ENCODE results near the gene TTC28.

TTC28 gene

DNA sequence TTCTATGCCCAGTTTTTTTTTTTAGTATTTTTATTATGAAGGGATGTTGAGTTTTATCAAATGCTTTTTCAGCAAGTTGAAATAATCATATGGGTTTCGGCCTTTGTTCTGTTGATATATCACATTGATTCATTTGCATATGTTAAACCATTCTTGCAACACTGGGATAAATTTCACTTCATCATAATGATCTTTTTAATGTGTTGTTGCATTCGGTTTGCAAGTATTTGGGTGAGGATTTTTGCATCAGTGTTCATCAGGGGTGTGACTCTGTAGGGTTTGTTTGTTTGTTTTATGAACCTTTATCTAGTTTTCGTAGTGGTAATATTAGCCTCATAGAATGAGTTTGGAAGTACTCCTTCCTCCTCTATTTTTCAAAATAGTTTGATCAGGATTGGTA, 103.5 kb downstream of the TTC28 start:
- TF ChIP-seq TEAD4 (IDR thresholded peaks at IDR 0.05) (no peak), TAF1 (IDR thresholded peaks at IDR 0.05; ENCODE audit: low read depth) (no peak), NFIC (IDR thresholded peaks at IDR 0.05) (no peak), CREB1 (IDR thresholded peaks at IDR 0.05; ENCODE audit: low read depth) (no peak), YY1 (IDR thresholded peaks at IDR 0.05; ENCODE audit: low read depth) (no peak), ZBTB7A (IDR thresholded peaks at IDR 0.05; ENCODE audit: low read depth) (no peak), TCF12 (IDR thresholded peaks at IDR 0.05; ENCODE audit: low read depth) (no peak), FOXM1 (IDR thresholded peaks at IDR 0.05; ENCODE audit: borderline replicate concordance, low read depth) (no peak), EP300 (IDR thresholded peaks at IDR 0.05; ENCODE audit: borderline replicate concordance) (no peak), RAD21 (IDR thresholded peaks at IDR 0.05; ENCODE audit: low read depth) (no peak), EGR1 (IDR thresholded peaks at IDR 0.05) (no peak), CEBPB (IDR thresholded peaks at IDR 0.05) (no peak)
- TF ChIP-seq, protein P1, sequence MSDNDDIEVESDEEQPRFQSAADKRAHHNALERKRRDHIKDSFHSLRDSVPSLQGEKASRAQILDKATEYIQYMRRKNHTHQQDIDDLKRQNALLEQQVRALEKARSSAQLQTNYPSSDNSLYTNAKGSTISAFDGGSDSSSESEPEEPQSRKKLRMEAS (IDR thresholded peaks at IDR 0.05): no peak
- TF ChIP-seq, protein P2, sequence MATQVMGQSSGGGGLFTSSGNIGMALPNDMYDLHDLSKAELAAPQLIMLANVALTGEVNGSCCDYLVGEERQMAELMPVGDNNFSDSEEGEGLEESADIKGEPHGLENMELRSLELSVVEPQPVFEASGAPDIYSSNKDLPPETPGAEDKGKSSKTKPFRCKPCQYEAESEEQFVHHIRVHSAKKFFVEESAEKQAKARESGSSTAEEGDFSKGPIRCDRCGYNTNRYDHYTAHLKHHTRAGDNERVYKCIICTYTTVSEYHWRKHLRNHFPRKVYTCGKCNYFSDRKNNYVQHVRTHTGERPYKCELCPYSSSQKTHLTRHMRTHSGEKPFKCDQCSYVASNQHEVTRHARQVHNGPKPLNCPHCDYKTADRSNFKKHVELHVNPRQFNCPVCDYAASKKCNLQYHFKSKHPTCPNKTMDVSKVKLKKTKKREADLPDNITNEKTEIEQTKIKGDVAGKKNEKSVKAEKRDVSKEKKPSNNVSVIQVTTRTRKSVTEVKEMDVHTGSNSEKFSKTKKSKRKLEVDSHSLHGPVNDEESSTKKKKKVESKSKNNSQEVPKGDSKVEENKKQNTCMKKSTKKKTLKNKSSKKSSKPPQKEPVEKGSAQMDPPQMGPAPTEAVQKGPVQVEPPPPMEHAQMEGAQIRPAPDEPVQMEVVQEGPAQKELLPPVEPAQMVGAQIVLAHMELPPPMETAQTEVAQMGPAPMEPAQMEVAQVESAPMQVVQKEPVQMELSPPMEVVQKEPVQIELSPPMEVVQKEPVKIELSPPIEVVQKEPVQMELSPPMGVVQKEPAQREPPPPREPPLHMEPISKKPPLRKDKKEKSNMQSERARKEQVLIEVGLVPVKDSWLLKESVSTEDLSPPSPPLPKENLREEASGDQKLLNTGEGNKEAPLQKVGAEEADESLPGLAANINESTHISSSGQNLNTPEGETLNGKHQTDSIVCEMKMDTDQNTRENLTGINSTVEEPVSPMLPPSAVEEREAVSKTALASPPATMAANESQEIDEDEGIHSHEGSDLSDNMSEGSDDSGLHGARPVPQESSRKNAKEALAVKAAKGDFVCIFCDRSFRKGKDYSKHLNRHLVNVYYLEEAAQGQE (IDR thresholded peaks at IDR 0.05; ENCODE audit: low read depth): no peak
- TF ChIP-seq, protein P3, sequence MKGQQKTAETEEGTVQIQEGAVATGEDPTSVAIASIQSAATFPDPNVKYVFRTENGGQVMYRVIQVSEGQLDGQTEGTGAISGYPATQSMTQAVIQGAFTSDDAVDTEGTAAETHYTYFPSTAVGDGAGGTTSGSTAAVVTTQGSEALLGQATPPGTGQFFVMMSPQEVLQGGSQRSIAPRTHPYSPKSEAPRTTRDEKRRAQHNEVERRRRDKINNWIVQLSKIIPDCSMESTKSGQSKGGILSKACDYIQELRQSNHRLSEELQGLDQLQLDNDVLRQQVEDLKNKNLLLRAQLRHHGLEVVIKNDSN (IDR thresholded peaks at IDR 0.05): no peak

DNA sequence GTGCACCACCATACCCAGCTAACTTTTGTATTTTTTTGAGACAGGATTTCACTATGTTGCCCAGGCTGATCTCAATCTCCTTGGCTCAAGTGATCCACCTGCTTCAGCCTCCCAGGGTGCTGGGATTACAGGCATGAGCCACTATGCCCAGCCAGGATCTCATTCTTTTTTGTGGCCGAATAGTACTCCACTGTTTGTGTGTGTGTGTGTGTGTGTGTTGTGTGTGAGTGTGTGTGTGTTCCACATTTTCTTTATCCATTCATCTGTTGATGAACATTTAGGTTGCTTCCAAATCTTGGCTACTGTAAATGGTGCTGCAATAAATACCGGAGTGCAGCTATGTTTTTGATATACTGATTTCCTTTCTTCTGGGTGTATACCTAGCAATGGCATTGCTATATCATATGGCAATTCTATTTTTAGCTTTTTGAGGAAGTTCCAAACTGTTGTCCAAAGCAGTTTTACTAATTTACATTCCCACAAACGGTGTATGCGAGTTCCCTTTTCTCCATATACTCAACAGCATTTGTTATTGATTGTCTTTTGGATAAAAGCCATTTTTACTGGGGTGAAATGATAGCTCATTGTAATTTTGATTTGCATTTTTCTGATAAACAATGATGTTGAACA, 105.4 kb downstream of the TTC28 start:
- TF ChIP-seq ZBTB7A (IDR thresholded peaks at IDR 0.05; ENCODE audit: low read depth) (no peak), YY1 (IDR thresholded peaks at IDR 0.05; ENCODE audit: low read depth) (no peak), FOXM1 (IDR thresholded peaks at IDR 0.05; ENCODE audit: borderline replicate concordance, low read depth) (no peak), CEBPB (IDR thresholded peaks at IDR 0.05) (no peak), TEAD4 (IDR thresholded peaks at IDR 0.05) (no peak), RAD21 (IDR thresholded peaks at IDR 0.05; ENCODE audit: low read depth) (no peak), TCF12 (IDR thresholded peaks at IDR 0.05; ENCODE audit: low read depth) (no peak), EP300 (IDR thresholded peaks at IDR 0.05; ENCODE audit: borderline replicate concordance) (no peak)
- TF ChIP-seq, protein P1 (IDR thresholded peaks at IDR 0.05): no peak
- TF ChIP-seq, protein P3 (IDR thresholded peaks at IDR 0.05): no peak

DNA sequence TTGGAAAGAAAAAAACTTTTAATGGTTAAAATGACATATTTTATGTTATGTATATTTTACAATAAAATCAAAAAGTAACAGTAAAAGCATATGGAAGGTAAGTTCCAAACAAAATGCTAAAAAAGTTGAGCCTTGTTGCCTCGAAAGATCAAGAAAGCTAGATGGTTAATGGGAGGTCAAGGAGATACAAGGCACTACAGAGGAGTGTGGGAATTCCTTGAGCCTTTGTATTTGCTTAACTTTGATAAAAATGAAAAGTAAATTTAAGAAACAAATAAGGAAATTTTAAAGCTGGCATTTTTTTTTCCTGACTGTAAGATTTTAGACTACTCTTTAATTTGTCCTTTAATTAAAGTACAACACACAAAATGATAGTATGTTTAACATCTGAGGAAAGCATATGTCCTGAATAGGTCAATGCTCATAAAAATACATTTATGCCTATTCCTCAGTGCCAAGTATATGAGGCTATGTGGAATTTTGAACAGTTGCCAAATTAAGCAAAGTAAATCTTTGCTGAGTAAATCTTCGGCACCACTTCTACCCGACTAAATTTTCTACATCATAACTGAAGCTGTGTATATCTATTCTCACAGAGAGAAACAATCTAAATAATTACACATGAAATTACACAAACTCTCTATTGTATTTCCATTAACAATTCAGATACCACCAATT, 108.8 kb downstream of the TTC28 start:
- TF ChIP-seq NFIC (IDR thresholded peaks at IDR 0.05): peak; percentile 50; the same call in 1 of the 2 replicates
- TF ChIP-seq CREB1 (IDR thresholded peaks at IDR 0.05; ENCODE audit: low read depth): no peak
- TF ChIP-seq, protein P3 (IDR thresholded peaks at IDR 0.05): no peak
- TF ChIP-seq EGR1 (IDR thresholded peaks at IDR 0.05): no peak

DNA sequence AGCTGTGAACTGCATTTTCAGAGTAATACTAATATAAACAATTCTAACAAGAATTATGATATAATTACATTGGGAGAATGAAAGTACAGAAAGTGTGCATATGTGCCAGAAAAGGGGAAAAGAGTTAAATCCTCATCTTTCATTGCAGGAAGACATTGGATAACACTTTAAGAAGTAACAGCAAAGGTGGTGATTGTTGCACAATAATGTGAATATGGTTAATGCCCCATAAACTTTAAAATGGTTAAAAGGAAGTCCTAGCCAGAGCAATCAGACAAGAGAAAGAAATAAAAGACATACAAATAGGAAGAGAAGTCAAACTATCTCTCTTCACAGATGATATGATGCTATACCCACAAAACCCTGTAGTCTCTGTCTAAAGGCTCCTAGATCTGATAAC, 111.5 kb downstream of the TTC28 start:
- TF ChIP-seq, protein P1 (IDR thresholded peaks at IDR 0.05): no peak
- TF ChIP-seq EGR1 (IDR thresholded peaks at IDR 0.05) (no peak), CREB1 (IDR thresholded peaks at IDR 0.05; ENCODE audit: low read depth) (no peak), YY1 (IDR thresholded peaks at IDR 0.05; ENCODE audit: low read depth) (no peak), EP300 (IDR thresholded peaks at IDR 0.05; ENCODE audit: borderline replicate concordance) (no peak), NFIC (IDR thresholded peaks at IDR 0.05) (no peak), RAD21 (IDR thresholded peaks at IDR 0.05; ENCODE audit: low read depth) (no peak)

DNA sequence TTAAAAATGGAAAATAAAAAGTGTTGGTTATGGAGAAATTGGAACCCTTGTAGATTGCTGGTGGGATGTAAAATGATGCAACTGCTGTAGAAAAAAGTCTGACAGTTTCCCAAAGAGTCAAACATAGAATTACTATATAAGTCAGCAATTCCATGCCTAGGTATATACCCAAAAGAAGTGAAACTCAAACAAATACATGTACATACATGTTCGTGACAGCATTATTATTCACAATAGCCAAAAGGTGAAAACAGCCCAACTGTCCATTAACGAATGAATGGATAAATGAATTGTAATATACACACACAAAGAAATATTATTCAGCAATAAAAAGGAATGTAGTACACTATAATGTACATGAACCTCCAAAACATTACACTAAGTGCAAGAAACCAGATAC, 116.0 kb downstream of the TTC28 start:
- TF ChIP-seq RAD21 (IDR thresholded peaks at IDR 0.05; ENCODE audit: low read depth) (no peak), TAF1 (IDR thresholded peaks at IDR 0.05; ENCODE audit: low read depth) (no peak), ZBTB7A (IDR thresholded peaks at IDR 0.05; ENCODE audit: low read depth) (no peak), EGR1 (IDR thresholded peaks at IDR 0.05) (no peak), YY1 (IDR thresholded peaks at IDR 0.05; ENCODE audit: low read depth) (no peak), FOXM1 (IDR thresholded peaks at IDR 0.05; ENCODE audit: borderline replicate concordance, low read depth) (no peak), NFIC (IDR thresholded peaks at IDR 0.05) (no peak), TEAD4 (IDR thresholded peaks at IDR 0.05) (no peak), EP300 (IDR thresholded peaks at IDR 0.05; ENCODE audit: borderline replicate concordance) (no peak), TCF12 (IDR thresholded peaks at IDR 0.05; ENCODE audit: low read depth) (no peak), CREB1 (IDR thresholded peaks at IDR 0.05; ENCODE audit: low read depth) (no peak)
- TF ChIP-seq, protein P2 (IDR thresholded peaks at IDR 0.05; ENCODE audit: low read depth): no peak
- TF ChIP-seq, protein P1 (IDR thresholded peaks at IDR 0.05): no peak
